H9 (cell line): Measurements from ENCODE around the gene RALA. TPM values are rescaled to one million over a fixed set of nuclear protein-coding genes. Genes with fewer than 3 reads are reported as not detected.
A peak's percentile ranks its signal among the peaks of the same experiment; 100 is the strongest.

Source experiments
- DNase-seq: peaks from one replicate; pipeline ENCODE4 v3.0.0-alpha.2; 2017
- H2AFZ ChIP-seq: one replicate; pipeline ENCODE4 v1.6.1; 2013; ENCODE audit warnings: mild to moderate bottlenecking, low read length, control low read depth, moderate library complexity
- H2AK5ac ChIP-seq: 2 replicates; pipeline ENCODE4 v1.6.1; 2013; ENCODE audit warnings: low read length, control low read depth, mixed read lengths; ENCODE audit not compliant: insufficient read length
- H2BK120ac ChIP-seq: one replicate; pipeline ENCODE4 v1.6.1; 2013; ENCODE audit warnings: low read depth, mild to moderate bottlenecking, low read length, control low read depth, inconsistent platforms; ENCODE audit not compliant: poor library complexity, severe bottlenecking
- H2BK12ac ChIP-seq: 2 replicates; pipeline ENCODE4 v1.6.1; 2013; ENCODE audit warnings: low read length, control low read depth, mixed read lengths, low read depth; ENCODE audit not compliant: insufficient read length
- H2BK15ac ChIP-seq: 2 replicates; pipeline ENCODE4 v1.6.1; 2013; ENCODE audit warnings: low read depth, low read length, control low read depth
- H2BK20ac ChIP-seq: one replicate; pipeline ENCODE4 v1.6.1; 2013; ENCODE audit warnings: low read depth, mild to moderate bottlenecking, low read length, control low read depth, inconsistent platforms; ENCODE audit not compliant: poor library complexity, severe bottlenecking
- H2BK5ac ChIP-seq: 2 replicates; pipeline ENCODE4 v1.6.1; 2013; ENCODE audit warnings: low read length, control low read depth, mixed read lengths; ENCODE audit not compliant: insufficient read length
- H3K14ac ChIP-seq: 2 replicates; pipeline ENCODE4 v1.6.1; 2013; ENCODE audit warnings: low read length, control low read depth; ENCODE audit not compliant: insufficient read depth
- H3K18ac ChIP-seq: 2 replicates; pipeline ENCODE4 v1.6.1; 2013; ENCODE audit warnings: low read depth, mild to moderate bottlenecking, mixed read lengths, low read length, control low read depth; ENCODE audit not compliant: insufficient read length
- H3K23ac ChIP-seq: 2 replicates; pipeline ENCODE4 v1.6.1; 2013; ENCODE audit warnings: low read length, control low read depth, mixed read lengths, low read depth; ENCODE audit not compliant: insufficient read length
- H3K23me2 ChIP-seq: 2 replicates; pipeline ENCODE4 v1.6.1; 2013; ENCODE audit warnings: low read depth, mild to moderate bottlenecking, mixed read lengths, low read length, control low read depth; ENCODE audit not compliant: insufficient read length, poor library complexity, severe bottlenecking
- H3K27ac ChIP-seq: 2 replicates; pipeline ENCODE4 v1.5.1; 2013; ENCODE audit warnings: low read length, control low read depth, mixed read lengths, low read depth; ENCODE audit not compliant: insufficient read length
- H3K27me3 ChIP-seq: 2 replicates; pipeline ENCODE4 v1.6.1; 2013; ENCODE audit warnings: low read length, control low read depth, inconsistent platforms; ENCODE audit not compliant: insufficient read depth
- H3K4ac ChIP-seq: 2 replicates; pipeline ENCODE4 v1.6.1; 2013; ENCODE audit warnings: low read depth, mild to moderate bottlenecking, control low read depth, inconsistent platforms, low read length, moderate library complexity
- H3K4me1 ChIP-seq: 2 replicates; pipeline ENCODE4 v1.6.1; 2013; ENCODE audit warnings: low read length, control low read depth, inconsistent platforms; ENCODE audit not compliant: insufficient read depth
- H3K4me2 ChIP-seq: 2 replicates; pipeline ENCODE4 v1.6.1; 2013; ENCODE audit warnings: low read length, control low read depth, mixed read lengths; ENCODE audit not compliant: insufficient read length, insufficient read depth
- H3K56ac ChIP-seq: 2 replicates; pipeline ENCODE4 v1.6.1; 2013; ENCODE audit warnings: low read depth, mild to moderate bottlenecking, mixed read lengths, low read length, control low read depth; ENCODE audit not compliant: insufficient read length
- H3K79me1 ChIP-seq: 2 replicates; pipeline ENCODE4 v1.6.1; 2013; ENCODE audit warnings: low read depth, mild to moderate bottlenecking, moderate library complexity, low read length, control low read depth, inconsistent platforms; ENCODE audit not compliant: insufficient read depth, poor library complexity, severe bottlenecking
- H3K79me2 ChIP-seq: 2 replicates; pipeline ENCODE4 v1.6.1; 2013; ENCODE audit warnings: low read length, control low read depth, inconsistent platforms; ENCODE audit not compliant: insufficient read depth
- H3K9ac ChIP-seq: 2 replicates; pipeline ENCODE4 v1.6.1; 2013; ENCODE audit warnings: low read length, control low read depth, mixed read lengths; ENCODE audit not compliant: insufficient read length; ENCODE audit errors: extremely low read depth
- H3K9me3 ChIP-seq: one replicate; pipeline ENCODE4 v1.6.1; 2013; ENCODE audit warnings: low read depth, low read length, inconsistent platforms; ENCODE audit not compliant: control insufficient read depth
- H3T11ph ChIP-seq: one replicate; pipeline ENCODE4 v1.6.1; 2013; ENCODE audit warnings: mild to moderate bottlenecking, low read length, control low read depth, inconsistent platforms
- H4K20me1 ChIP-seq: one replicate; pipeline ENCODE4 v1.6.1; 2013; ENCODE audit not compliant: control insufficient read depth, insufficient read length, insufficient read depth
- H4K5ac ChIP-seq: 2 replicates; pipeline ENCODE4 v1.6.1; 2013; ENCODE audit warnings: low read depth, mild to moderate bottlenecking, mixed read lengths, low read length, control low read depth; ENCODE audit not compliant: insufficient read length
- H4K8ac ChIP-seq: replicated peaks from 2 replicates; pipeline ENCODE4 v1.6.1; 2013; ENCODE audit warnings: low read length, control low read depth, mixed read lengths, low read depth; ENCODE audit not compliant: insufficient read length
- H4K91ac ChIP-seq: 2 replicates; pipeline ENCODE4 v1.6.1; 2013; ENCODE audit warnings: low read depth, mild to moderate bottlenecking, moderate library complexity, mixed read lengths, low read length, control low read depth; ENCODE audit not compliant: insufficient read length
- H3K27ac Mint-ChIP-seq, 3 experiments: 2 replicates in 2 of 3; 3 replicates in 1 of 3; pipeline ENCODE4 v1.8.0; 2020 to 2021; ENCODE audit warnings: mixed read lengths in 3 of 3, mild to moderate bottlenecking in 1 of 3, moderate library complexity in 1 of 3
- H3K27me3 Mint-ChIP-seq: 2 replicates; pipeline ENCODE4 v1.8.0; 2021; ENCODE audit warnings: low read depth, mild to moderate bottlenecking, moderate library complexity, mixed read lengths
- H3K36me3 Mint-ChIP-seq, 3 experiments: 2 replicates in 2 of 3; 3 replicates in 1 of 3; pipeline ENCODE4 v1.8.0; 2020 to 2021; ENCODE audit warnings: low read depth in 3 of 3, mixed read lengths in 3 of 3; ENCODE audit not compliant: insufficient read depth in 1 of 3
- H3K4me1 Mint-ChIP-seq, 2 experiments: 2 replicates each; pipeline ENCODE4 v1.8.0; 2020; ENCODE audit warnings: mixed read lengths in 2 of 2
- H3K4me3 Mint-ChIP-seq, 2 experiments: 2 replicates in 1 of 2; 3 replicates in 1 of 2; pipeline ENCODE4 v1.8.0; 2020 to 2021; ENCODE audit warnings: mild to moderate bottlenecking in 2 of 2, mixed read lengths in 2 of 2, moderate library complexity in 1 of 2
- H3K9me3 Mint-ChIP-seq, 2 experiments: 2 replicates in 1 of 2; 3 replicates in 1 of 2; pipeline ENCODE4 v1.8.0; 2020; ENCODE audit warnings: mild to moderate bottlenecking in 2 of 2, mixed read lengths in 2 of 2, moderate library complexity in 1 of 2
- WGBS: extraction: QIAGEN DNeasy Blood & Tissue Kit; methylation state at CpG from one replicate; pipeline ENCODE4 v1.1.7; 2013; ENCODE audit warnings: missing lambda C conversion rate, low lambda C conversion rate, mixed read lengths; ENCODE audit not compliant: insufficient read length; ENCODE audit errors: extremely low coverage; 5-methylcytosine and 5-hydroxymethylcytosine counted together
- total RNA-seq: library from RNA; stranded (reverse); gene quantifications from 2 replicates; pipeline ENCODE4 v1.2.1, GENCODE V29; 2021
- TF ChIP-seq, protein P1 (sequence below): fragments of 200-600 bp; sonication (generic); conservative IDR thresholded peaks from 3 replicates; pipeline ENCODE4 v1.8.0; 2021; ENCODE audit warnings: antibody characterized with exemption, mild to moderate bottlenecking

RALA gene
- total RNA-seq, 1 experiment from 2014 or later = 57.5 TPM

DNA sequence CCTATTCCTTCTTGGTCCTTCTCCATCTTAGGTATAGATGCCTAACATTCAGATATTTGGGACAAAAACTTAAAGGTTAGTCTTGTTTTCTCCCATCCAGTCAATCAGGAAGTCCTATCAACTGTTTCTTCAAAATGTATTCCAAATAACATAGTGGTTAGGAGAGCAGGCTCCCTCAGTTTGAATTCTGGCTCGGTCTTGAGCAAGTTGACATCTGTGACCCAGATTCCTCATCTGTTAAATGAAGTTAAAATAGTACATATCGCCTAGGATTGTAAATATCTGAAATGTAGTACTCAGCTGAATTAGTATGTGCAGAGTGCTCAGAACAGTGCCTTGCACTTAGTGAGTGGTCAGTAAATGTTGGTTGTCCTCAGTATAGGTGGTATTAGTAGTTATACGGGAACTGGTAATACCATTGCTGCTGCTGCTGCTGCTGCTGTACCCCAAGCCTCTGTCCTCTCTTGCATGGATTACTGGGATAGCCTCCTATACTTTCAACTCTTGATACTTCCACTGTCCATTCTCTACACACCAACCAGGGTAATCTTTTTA is 58.6 kb downstream of the RALA start:
- Mint-ChIP-seq H3K36me3 (peaks cover under 1 to 1% (median under 1%) of the 10 kb centered on the region in 3 experiments; a peak in 5 of 7 replicates), H3K27me3 (no peaks in the 10 kb centered on the region), H3K4me1 (peaks cover 25 to 27% of the 10 kb centered on the region in 2 experiments), H3K4me3 (no peak overlapping the region), H3K27ac (0 out of 7 replicates have a peak overlapping the region, but pooled peaks of 1 of the 3 experiments have one; percentile 13), H3K9me3 (peaks cover under 1% of the 10 kb centered on the region in 2 experiments; a peak in 3 of 5 replicates)
- no peak overlapping the region for H2AFZ ChIP-seq
- H3T11ph ChIP-seq = no peak overlapping the region
- peaks cover 2% of the 10 kb centered on the region for H3K79me1 ChIP-seq
- H2AK5ac ChIP-seq = no peak overlapping the region
- H3K9me3 ChIP-seq = no peaks in the 10 kb centered on the region
- no peak overlapping the region for H2BK15ac ChIP-seq
- H4K20me1 ChIP-seq = no peaks in the 10 kb centered on the region
- H3K4ac ChIP-seq = no peak overlapping the region
- no peaks in the 10 kb centered on the region for H3K27me3 ChIP-seq
- H2BK5ac ChIP-seq = no peak overlapping the region
- H3K4me1 ChIP-seq = peaks cover 8% of the 10 kb centered on the region; the same call in 1 of the 2 replicates
- no peak overlapping the region for H3K9ac ChIP-seq
- no peak overlapping the region for H3K56ac ChIP-seq
- TF ChIP-seq, protein P1, sequence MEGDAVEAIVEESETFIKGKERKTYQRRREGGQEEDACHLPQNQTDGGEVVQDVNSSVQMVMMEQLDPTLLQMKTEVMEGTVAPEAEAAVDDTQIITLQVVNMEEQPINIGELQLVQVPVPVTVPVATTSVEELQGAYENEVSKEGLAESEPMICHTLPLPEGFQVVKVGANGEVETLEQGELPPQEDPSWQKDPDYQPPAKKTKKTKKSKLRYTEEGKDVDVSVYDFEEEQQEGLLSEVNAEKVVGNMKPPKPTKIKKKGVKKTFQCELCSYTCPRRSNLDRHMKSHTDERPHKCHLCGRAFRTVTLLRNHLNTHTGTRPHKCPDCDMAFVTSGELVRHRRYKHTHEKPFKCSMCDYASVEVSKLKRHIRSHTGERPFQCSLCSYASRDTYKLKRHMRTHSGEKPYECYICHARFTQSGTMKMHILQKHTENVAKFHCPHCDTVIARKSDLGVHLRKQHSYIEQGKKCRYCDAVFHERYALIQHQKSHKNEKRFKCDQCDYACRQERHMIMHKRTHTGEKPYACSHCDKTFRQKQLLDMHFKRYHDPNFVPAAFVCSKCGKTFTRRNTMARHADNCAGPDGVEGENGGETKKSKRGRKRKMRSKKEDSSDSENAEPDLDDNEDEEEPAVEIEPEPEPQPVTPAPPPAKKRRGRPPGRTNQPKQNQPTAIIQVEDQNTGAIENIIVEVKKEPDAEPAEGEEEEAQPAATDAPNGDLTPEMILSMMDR = no peak
- H4K8ac ChIP-seq = no peak overlapping the region
- no peak overlapping the region for H4K5ac ChIP-seq
- H3K18ac ChIP-seq = no peak overlapping the region
- no peak overlapping the region for H4K91ac ChIP-seq
- H3K79me2 ChIP-seq = peaks cover 5% of the 10 kb centered on the region; the same call in 1 of the 2 replicates
- H3K4me2 ChIP-seq = no peak overlapping the region
- no peak for DNase-seq
- no peak overlapping the region for H2BK12ac ChIP-seq
- no peak overlapping the region for H3K27ac ChIP-seq
- no peak overlapping the region for H2BK120ac ChIP-seq
- no peak overlapping the region for H2BK20ac ChIP-seq
- H3K23ac ChIP-seq = no peak overlapping the region
- no peak overlapping the region for H3K14ac ChIP-seq
- WGBS = no CpG with 5 or more reads among the region's 3 CpGs
- no peaks in the 10 kb centered on the region for H3K23me2 ChIP-seq
